K562 (cell line): Measurements from ENCODE around the gene XRCC5.

Source experiments
- CHD2 ChIP-seq: IDR thresholded peaks from 2 replicates; pipeline ENCODE4 v1.6.1; 2011; ENCODE audit warnings: low read depth, low read length
- FOXP4 ChIP-seq: sonication (generic); formaldehyde crosslinking; IDR thresholded peaks from 2 replicates; pipeline ENCODE4 v1.8.0; 2022; ENCODE audit warnings: mild to moderate bottlenecking, missing genetic modification reagents, borderline replicate concordance
- NCOA2 ChIP-seq, 2 experiments: fragments of 450-650 bp; IDR thresholded peaks; 2 replicates each; pipeline ENCODE4 v1.6.1; 2018; ENCODE audit warnings: mild to moderate bottlenecking in 2 of 2, moderate library complexity in 1 of 2; ENCODE audit not compliant: partially characterized antibody in 2 of 2
- NFYB ChIP-seq: IDR thresholded peaks from 2 replicates; pipeline ENCODE4 v1.6.1; 2011; ENCODE audit warnings: mild to moderate bottlenecking, moderate library complexity; ENCODE audit not compliant: insufficient read length; ENCODE audit errors: extremely low read depth
- USF1 ChIP-seq: sonication (generic); formaldehyde crosslinking; IDR thresholded peaks from 2 replicates; pipeline ENCODE4 v1.9.0; 2022; ENCODE audit warnings: mild to moderate bottlenecking, missing genetic modification reagents
- YY1 ChIP-seq, 3 experiments: IDR thresholded peaks; 2 replicates each; pipeline ENCODE4 v1.6.1; 2011; ENCODE audit warnings: low read length in 2 of 3, mild to moderate bottlenecking in 2 of 3, moderate library complexity in 2 of 3, borderline replicate concordance in 1 of 3, control low read depth in 1 of 3, low read depth in 1 of 3; ENCODE audit not compliant: insufficient read depth in 3 of 3, insufficient replicate concordance in 2 of 3, control insufficient read depth in 1 of 3, insufficient read length in 1 of 3; ENCODE audit errors: extremely low read depth in 1 of 3
- ZNF263 ChIP-seq: sonication (generic); formaldehyde crosslinking; IDR thresholded peaks from 2 replicates; pipeline ENCODE4 v1.8.0; 2022; ENCODE audit warnings: mild to moderate bottlenecking, missing genetic modification reagents, borderline replicate concordance

DNA sequence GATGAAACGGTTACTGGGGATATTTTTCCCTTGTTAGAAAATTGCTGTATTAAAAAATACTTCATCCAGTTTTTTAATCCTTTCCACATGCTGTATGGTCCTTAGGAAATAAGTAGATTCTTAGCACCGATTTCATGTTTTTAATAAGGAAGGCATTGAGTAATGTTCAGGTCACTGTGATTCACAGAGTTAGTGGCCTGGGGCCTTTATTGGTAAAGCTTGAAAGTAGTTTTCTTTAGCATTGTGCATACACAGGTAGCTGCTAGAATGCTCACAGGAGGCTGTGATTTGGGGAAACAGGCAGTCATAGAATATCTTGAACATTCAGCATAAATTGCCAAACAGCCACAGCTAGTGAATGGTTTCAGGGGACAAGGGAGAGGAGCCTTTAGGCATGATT is 79.8 kb downstream of the XRCC5 start:
- no peak for TF ChIP-seq NFYB
- TF ChIP-seq NCOA2 (IDR thresholded peaks at IDR 0.05; ENCODE audit: partially characterized antibody in 2 of 2) = no peak
- TF ChIP-seq ZNF263 = no peak
- TF ChIP-seq YY1 (IDR thresholded peaks at IDR 0.05; ENCODE audit: borderline replicate concordance in 1 of 3, control insufficient read depth in 1 of 3, extremely low read depth in 1 of 3, insufficient read depth in 3 of 3, insufficient read length in 1 of 3, insufficient replicate concordance in 2 of 3, low read depth in 1 of 3, low read length in 2 of 3) = no peak
- TF ChIP-seq CHD2 = no peak
- TF ChIP-seq FOXP4 = no peak
- no peak for TF ChIP-seq USF1 (CRISPR knock-in tag)
